Gastrocnemius medialis (tissue), 4 donors: Measurements from ENCODE around the gene OPRL1. TPM values are rescaled to one million over a fixed set of nuclear protein-coding genes. Genes with fewer than 3 reads are reported as not detected.

Experiments used
- ATAC-seq, 2 donors: fragments of 150-250 bp; one replicate each; pipeline ENCODE4 v1.9.1; 2016
- DNase-seq, 2 donors: peaks; one replicate each; pipeline ENCODE4 v3.0.0-alpha.2; 2019
- H3K27ac ChIP-seq, 4 donors: fragments of 200-600 bp; sonication (generic); 1 replicate in 1 of 4; 2 replicates in 3 of 4; pipeline ENCODE4 v1.5.1; 2016 to 2018; ENCODE audit warnings: mild to moderate bottlenecking in 2 of 4, moderate library complexity in 1 of 4
- H3K27me3 ChIP-seq, 3 donors: fragments of 200-600 bp; sonication (generic) in 2 of 3; 1 replicate in 1 of 3; 2 replicates in 2 of 3; pipeline versions ENCODE4 v1.5.1 to v1.6.0; 2016 to 2019; ENCODE audit warnings: mild to moderate bottlenecking in 1 of 3, moderate library complexity in 1 of 3
- H3K36me3 ChIP-seq, 2 donors: fragments of 200-600 bp; sonication (generic) in 1 of 2; one replicate each; pipeline ENCODE4 v1.5.1; 2017 to 2018
- H3K4me1 ChIP-seq, 2 donors: fragments of 200-600 bp; sonication (generic) in 1 of 2; one replicate each; pipeline ENCODE4 v1.5.1; 2016 to 2017; ENCODE audit warnings: mild to moderate bottlenecking in 2 of 2
- H3K4me3 ChIP-seq, 4 donors: fragments of 200-600 bp; sonication (generic) in 3 of 4; 1 replicate in 1 of 4; 2 replicates in 3 of 4; pipeline ENCODE4 v1.5.1; 2016 to 2019; ENCODE audit warnings: mild to moderate bottlenecking in 2 of 4
- H3K9me3 ChIP-seq, 3 donors: fragments of 200-600 bp; sonication (generic) in 2 of 3; 1 replicate in 1 of 3; 2 replicates in 2 of 3; pipeline ENCODE4 v1.5.1; 2016 to 2019
- POLR2A ChIP-seq, 2 donors: fragments of 450-650 bp; IDR thresholded peaks; one replicate each; pipeline ENCODE4 v1.6.1; 2017; ENCODE audit warnings: antibody characterized with exemption in 2 of 2, mild to moderate bottlenecking in 2 of 2, moderate library complexity in 2 of 2
- in situ Hi-C, 4 donors: fragments of 200-750 bp; cut with MboI; loops; one replicate each; pipeline versions ENCODE4 v1.15.0 to v1.8.0; 2017; ENCODE audit warnings: low sequenced_read_pairs in 4 of 4
- intact Hi-C: fragments of 100-400 bp; cut with DNase I; formaldehyde crosslinking; loops from one replicate; pipeline ENCODE4 v1.15.1; 2023; ENCODE audit warnings: low total_unique reads
- total RNA-seq, 4 donors: library from RNA; depleted of rRNA; stranded (reverse); fragments of >200 nt; gene quantifications; one replicate each; pipeline versions ENCODE4 v1.1.0 to v1.2.3, GENCODE V29; 2016
- TF ChIP-seq, protein P1 (sequence below), 5 experiments: fragments of 450-650 bp in 3 of 5; fragments of 200-600 bp in 2 of 5; sonication (generic) in 2 of 5; IDR thresholded peaks in 4 of 5; conservative IDR thresholded peaks in 1 of 5; 1 replicate in 4 of 5; 2 replicates in 1 of 5; pipeline ENCODE4 v1.5.1; 2016 to 2019; ENCODE audit warnings: antibody characterized with exemption in 5 of 5, mild to moderate bottlenecking in 3 of 5, moderate library complexity in 3 of 5

OPRL1 gene
- total RNA-seq, 4 donors from 2014 or later: 0.10 to 0.68 (median 0.15) TPM

DNA sequence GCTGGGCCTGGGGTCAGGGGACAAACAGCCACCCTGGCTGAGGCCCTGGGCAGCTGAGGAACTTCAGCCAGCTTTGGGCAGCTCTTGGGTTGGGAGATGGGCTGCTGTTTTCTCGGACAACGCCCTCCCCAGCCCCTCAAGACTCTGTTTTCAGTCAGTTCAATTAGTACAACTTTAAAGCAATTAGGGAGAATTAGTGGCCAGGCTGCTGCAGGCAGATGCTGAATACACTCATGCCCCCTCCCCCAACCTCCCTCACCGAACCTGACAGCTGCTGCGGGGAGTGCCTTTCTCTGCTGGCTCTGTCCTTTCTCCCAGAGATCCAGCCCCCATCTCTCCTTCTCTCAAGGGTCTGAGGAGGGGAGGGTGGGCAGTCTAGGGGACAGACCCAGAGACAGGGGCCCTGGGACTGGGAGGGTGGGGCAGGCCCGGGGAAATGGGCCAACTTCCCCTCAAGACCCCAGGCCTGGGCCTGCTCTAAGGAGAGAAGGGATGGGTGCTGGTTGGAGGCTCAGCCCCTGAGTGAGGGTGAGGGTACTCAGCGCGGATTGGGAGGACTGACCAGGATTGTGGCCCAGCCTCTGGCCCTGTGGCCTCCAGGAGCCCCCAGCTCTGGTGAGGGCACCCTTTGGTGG is 66.5 kb downstream of the OPRL1 start:
- DNase-seq: no peak
- in situ Hi-C loops: no loop called here

DNA sequence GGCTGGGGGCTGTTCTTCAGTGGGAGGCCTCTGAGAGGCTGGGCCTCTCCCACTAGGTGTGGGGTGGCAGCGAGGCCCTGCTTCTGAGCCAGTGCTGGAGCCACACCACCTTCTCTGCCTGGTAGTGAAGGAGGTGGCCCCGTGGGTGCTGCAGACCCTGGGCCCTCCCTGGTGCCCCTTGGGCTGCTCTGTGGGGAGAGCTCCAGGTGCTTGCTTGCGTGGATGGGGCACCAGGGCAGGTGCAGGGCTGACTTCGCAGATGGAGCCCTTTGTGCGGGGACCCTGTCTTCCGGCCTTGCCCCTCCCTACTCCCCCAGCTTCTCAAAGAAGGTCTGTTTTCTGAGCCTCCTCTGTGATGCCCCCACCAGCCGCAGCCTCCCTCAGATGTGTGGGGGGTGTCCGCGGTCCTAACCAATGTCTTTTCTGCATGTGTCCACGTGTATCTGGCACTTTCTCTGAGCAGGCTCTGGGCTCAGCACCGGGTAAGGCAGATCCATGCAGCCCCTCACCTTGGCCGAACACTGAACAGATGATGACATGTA is 67.1 kb downstream of the OPRL1 start:
- ATAC-seq: no peak
- no peak for DNase-seq
- Histone ChIP-seq H3K9me3 (no peaks in the 10 kb centered on the region), H3K27me3 (peaks cover 0 to 12% (median 5%) of the 10 kb centered on the region in 3 donors), H3K4me1 (no peaks in the 10 kb centered on the region), H3K36me3 (no peaks in the 10 kb centered on the region), H3K27ac (no peak overlapping the region), H3K4me3 (no peak overlapping the region)
- in situ Hi-C loops (no loop called here), intact Hi-C loops (no loop called here)
- no peak for TF ChIP-seq POLR2A (IDR thresholded peaks at IDR 0.05)
- TF ChIP-seq, protein P1, sequence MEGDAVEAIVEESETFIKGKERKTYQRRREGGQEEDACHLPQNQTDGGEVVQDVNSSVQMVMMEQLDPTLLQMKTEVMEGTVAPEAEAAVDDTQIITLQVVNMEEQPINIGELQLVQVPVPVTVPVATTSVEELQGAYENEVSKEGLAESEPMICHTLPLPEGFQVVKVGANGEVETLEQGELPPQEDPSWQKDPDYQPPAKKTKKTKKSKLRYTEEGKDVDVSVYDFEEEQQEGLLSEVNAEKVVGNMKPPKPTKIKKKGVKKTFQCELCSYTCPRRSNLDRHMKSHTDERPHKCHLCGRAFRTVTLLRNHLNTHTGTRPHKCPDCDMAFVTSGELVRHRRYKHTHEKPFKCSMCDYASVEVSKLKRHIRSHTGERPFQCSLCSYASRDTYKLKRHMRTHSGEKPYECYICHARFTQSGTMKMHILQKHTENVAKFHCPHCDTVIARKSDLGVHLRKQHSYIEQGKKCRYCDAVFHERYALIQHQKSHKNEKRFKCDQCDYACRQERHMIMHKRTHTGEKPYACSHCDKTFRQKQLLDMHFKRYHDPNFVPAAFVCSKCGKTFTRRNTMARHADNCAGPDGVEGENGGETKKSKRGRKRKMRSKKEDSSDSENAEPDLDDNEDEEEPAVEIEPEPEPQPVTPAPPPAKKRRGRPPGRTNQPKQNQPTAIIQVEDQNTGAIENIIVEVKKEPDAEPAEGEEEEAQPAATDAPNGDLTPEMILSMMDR (IDR thresholded peaks at IDR 0.05 in 4 of 5, conservative IDR thresholded peaks at IDR 0.05 in 1 of 5): no peak

More for the DNA sequence above, 66.5 kb downstream of the OPRL1 start:
- H3K27ac ChIP-seq: no peak overlapping the region
- H3K36me3 ChIP-seq: no peaks in the 10 kb centered on the region
- H3K4me3 ChIP-seq: no peak overlapping the region
- peaks cover 0 to 12% (median 5%) of the 10 kb centered on the region in 3 donors for H3K27me3 ChIP-seq
- TF ChIP-seq POLR2A (IDR thresholded peaks at IDR 0.05): no peak
- TF ChIP-seq, protein P1 (IDR thresholded peaks at IDR 0.05 in 4 of 5, conservative IDR thresholded peaks at IDR 0.05 in 1 of 5): no peak
- H3K4me1 ChIP-seq: no peaks in the 10 kb centered on the region
- no peaks in the 10 kb centered on the region for H3K9me3 ChIP-seq
- ATAC-seq: no peak
- intact Hi-C loops: no loop called here

DNA sequence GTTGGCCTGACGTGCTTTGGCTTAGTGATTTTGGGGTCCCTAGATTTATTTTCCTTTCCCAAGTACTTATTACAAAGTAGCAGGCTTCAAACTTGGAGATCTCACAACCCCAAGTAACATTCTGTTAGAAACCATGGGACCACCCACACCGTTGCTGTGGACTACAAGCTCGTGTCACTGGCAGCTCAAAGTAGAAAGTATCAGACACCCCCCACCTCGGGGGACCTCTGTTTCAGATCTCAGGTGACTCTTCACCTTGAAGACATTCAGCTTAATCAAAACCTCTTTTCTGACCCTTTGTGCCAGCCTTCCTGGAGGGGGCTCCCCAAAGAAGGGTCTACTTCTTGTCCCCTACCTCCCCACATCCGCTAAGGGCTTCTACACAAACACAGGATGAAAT is 68.7 kb downstream of the OPRL1 start:
- in situ Hi-C loops: no loop called here
- Histone ChIP-seq H3K4me1 (no peaks in the 10 kb centered on the region), H3K36me3 (no peaks in the 10 kb centered on the region), H3K27ac (no peak overlapping the region), H3K4me3 (no peak overlapping the region), H3K9me3 (no peaks in the 10 kb centered on the region), H3K27me3 (peaks cover 0 to 5% (median 3%) of the 10 kb centered on the region in 3 donors)
- TF ChIP-seq, protein P1 (IDR thresholded peaks at IDR 0.05 in 4 of 5, conservative IDR thresholded peaks at IDR 0.05 in 1 of 5): no peak
- TF ChIP-seq POLR2A (IDR thresholded peaks at IDR 0.05): no peak
- ATAC-seq (no peak), DNase-seq (no peak)
- intact Hi-C loops: no loop called here

DNA sequence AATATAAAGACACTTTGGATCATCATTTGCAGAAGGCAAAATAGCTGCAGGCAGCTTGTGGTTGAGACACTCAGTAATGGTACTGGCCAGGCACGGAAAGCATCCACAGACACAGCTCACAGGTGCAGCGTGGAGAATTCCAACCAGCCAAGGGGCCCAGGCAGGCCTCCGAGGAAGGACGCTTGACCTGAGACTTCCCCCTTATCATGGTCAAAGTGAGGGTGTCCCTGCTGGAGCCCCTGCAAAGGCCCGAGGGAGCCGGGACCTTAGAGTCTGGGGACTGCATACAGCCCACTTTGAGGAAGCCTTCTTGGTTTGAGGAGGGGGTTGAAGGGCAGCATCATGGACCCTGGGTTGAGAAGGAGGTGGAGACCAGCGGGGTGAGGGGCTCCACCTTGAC is 69.3 kb downstream of the OPRL1 start:
- DNase-seq (no peak), ATAC-seq (no peak)
- intact Hi-C loops: no loop called here
- no peaks in the 10 kb centered on the region for H3K4me1 ChIP-seq
- H3K27me3 ChIP-seq: peaks cover 0 to 5% (median 3%) of the 10 kb centered on the region in 3 donors
- no peak overlapping the region for H3K27ac ChIP-seq
- no peaks in the 10 kb centered on the region for H3K36me3 ChIP-seq
- H3K4me3 ChIP-seq: no peak overlapping the region
- no peak for TF ChIP-seq POLR2A (IDR thresholded peaks at IDR 0.05)
- TF ChIP-seq, protein P1 (IDR thresholded peaks at IDR 0.05 in 4 of 5, conservative IDR thresholded peaks at IDR 0.05 in 1 of 5): no peak
- H3K9me3 ChIP-seq: no peaks in the 10 kb centered on the region
- in situ Hi-C loops: no loop called here
